Spleen (tissue), 11 donors: Measurements from ENCODE around the gene TNP2. TPM values are rescaled to one million over a fixed set of nuclear protein-coding genes. Genes with fewer than 3 reads are reported as not detected.
"Not testable (repeated sequence)": the region's sequence is repeated elsewhere in the genome, so short reads cannot be mapped to it uniquely, and the experiment has no call there.

ENCODE experiments used
- DNase-seq: peaks from one replicate; pipeline ENCODE4 v3.0.0-alpha.2; 2020
- H3K27ac ChIP-seq, 8 donors: fragments of 200-600 bp; sonication (generic) in 7 of 8; 1 replicate in 4 of 8; 2 replicates in 4 of 8; pipeline versions ENCODE4 v1.5.0 to v1.8.0; 2016 to 2021; ENCODE audit warnings: inconsistent platforms in 4 of 8, mild to moderate bottlenecking in 4 of 8, moderate library complexity in 1 of 8
- H3K27me3 ChIP-seq, 7 donors: fragments of 200-600 bp; sonication (generic) in 6 of 7; replicated peaks in 1 of 7; 1 replicate in 4 of 7; 2 replicates in 3 of 7; pipeline versions ENCODE4 v1.5.0 to v1.8.0; 2016 to 2021; ENCODE audit warnings: inconsistent platforms in 3 of 7, mild to moderate bottlenecking in 1 of 7
- H3K36me3 ChIP-seq, 6 donors: fragments of 200-600 bp; sonication (generic) in 5 of 6; 1 replicate in 4 of 6; 2 replicates in 2 of 6; pipeline versions ENCODE4 v1.5.0 to v1.8.0; 2016 to 2021; ENCODE audit warnings: inconsistent platforms in 2 of 6
- H3K4me1 ChIP-seq, 6 donors: fragments of 200-600 bp; sonication (generic) in 5 of 6; 1 replicate in 3 of 6; 2 replicates in 3 of 6; pipeline versions ENCODE4 v1.5.0 to v1.8.0; 2016 to 2021; ENCODE audit warnings: inconsistent platforms in 3 of 6
- H3K4me3 ChIP-seq, 8 donors: fragments of 200-600 bp; sonication (generic) in 7 of 8; 1 replicate in 4 of 8; 2 replicates in 4 of 8; pipeline versions ENCODE4 v1.5.0 to v1.8.0; 2016 to 2021; ENCODE audit warnings: inconsistent platforms in 4 of 8, mild to moderate bottlenecking in 4 of 8, moderate library complexity in 2 of 8
- H3K9me3 ChIP-seq, 8 donors: fragments of 200-600 bp; sonication (generic) in 7 of 8; 1 replicate in 4 of 8; 2 replicates in 4 of 8; pipeline versions ENCODE4 v1.5.0 to v1.8.0; 2016 to 2021; ENCODE audit warnings: inconsistent platforms in 4 of 8
- CTCF ChIP-seq, 11 experiments: fragments of 200-600 bp in 7 of 11; fragments of 450-650 bp in 4 of 11; sonication (generic) in 4 of 11; IDR thresholded peaks in 8 of 11; conservative IDR thresholded peaks in 3 of 11; 1 replicate in 7 of 11; 2 replicates in 4 of 11; pipeline versions ENCODE4 v1.4.0 to v1.8.0; 2016 to 2021; ENCODE audit warnings: antibody characterized with exemption in 11 of 11, inconsistent platforms in 4 of 11, mild to moderate bottlenecking in 1 of 11
- POLR2A ChIP-seq, 3 donors: fragments of 450-650 bp; IDR thresholded peaks; one replicate each; pipeline ENCODE4 v1.5.1; 2017; ENCODE audit warnings: antibody characterized with exemption in 3 of 3, mild to moderate bottlenecking in 1 of 3
- POLR2AphosphoS5 ChIP-seq, 3 donors: sonication (generic); formaldehyde crosslinking; IDR thresholded peaks; one replicate each; pipeline ENCODE4 v1.5.1; 2017; ENCODE audit warnings: antibody characterized with exemption in 3 of 3
- WGBS, 5 donors: extraction: QIAGEN DNeasy Blood & Tissue Kit in 3 of 5; methylation state at CpG; one replicate each; pipeline versions ENCODE4 v1.1.5 to v1.1.7; 2013 to 2018; 5-methylcytosine and 5-hydroxymethylcytosine counted together
- intact Hi-C: fragments of 100-400 bp; cut with DNase I; formaldehyde crosslinking; loops from one replicate; pipeline ENCODE4 v1.15.0; 2023; ENCODE audit warnings: low total_unique reads
- microRNA-seq, 3 donors: library from miRNA; unstranded; fragments of <30 nt; microRNA quantifications; one replicate each; pipeline versions ENCODE4 to v1.1.0, GENCODE V29; 2019 to 2020
- polyA plus RNA-seq, 3 donors: library from polyadenylated mRNA; stranded (reverse); fragments of 200-250 nt; gene quantifications; one replicate each; pipeline ENCODE4 v1.2.1, GENCODE V29; 2013
- small RNA-seq, 4 donors: library from RNA; depleted of rRNA; stranded (forward); fragments of <200 nt; gene quantifications; one replicate each; pipeline ENCODE3, GENCODE V24; 2016
- total RNA-seq, 7 donors: library from RNA; depleted of rRNA in 3 of 7; stranded (reverse); fragments of >200 nt in 3 of 7; fragmentation: NEBNext Ultra II Directional in 4 of 7; extraction: Animal tissue kit (Norgen Biotek cat#: 25700) in 4 of 7; gene quantifications; one replicate each; pipeline versions ENCODE4 v1.1.0 to v1.2.1, GENCODE V29; 2016 to 2021
- donor health status: healthy with polysubstance abuse.
- donor health status: DM: no; HTN: no; CAD: no; lungs with moderate emphysema.
- donor health status: DM: no; HTN: no; CAD: no.
- donor health status: Bipolar disorder and iron deficiency.
- donor health status: healthy.
- donor health status: DM: no; HTN: no; CAD: no.
- donor health status: DM: yes; HTN: yes; CAD: no.

TNP2 gene
- total and polyA plus RNA-seq, 10 donors, result not detected

GRCh38 chr16:11224096-11224893, 44.8 kb downstream of the TNP2 start:
- Histone ChIP-seq H3K36me3 (no peaks in the 10 kb centered on the region), H3K9me3 (no peaks in the 10 kb centered on the region), H3K4me3 (peak overlapping the region in 1 of 8 donors; percentile 44), H3K27me3 (no peaks in the 10 kb centered on the region), H3K27ac (peak overlapping the region; percentile 79 to 94 (median 86)), H3K4me1 (peaks cover 26 to 51% (median 36%) of the 10 kb centered on the region in 6 donors)
- intact Hi-C loops, result no loop called here
- WGBS, 5 donors, result 14 to 29% (median 22%) methylated on average over 15 to 24 of the region's 24 CpGs
- TF ChIP-seq CTCF (IDR thresholded peaks at IDR 0.05 in 8 of 11, conservative IDR thresholded peaks at IDR 0.05 in 3 of 11) (peak in 1 of 11 experiments; percentile 3), POLR2AphosphoS5 (IDR thresholded peaks at IDR 0.05) (peak; percentile 96 to 98 (median 98)), POLR2A (IDR thresholded peaks at IDR 0.05) (no peak)
- peak; percentile 97 for DNase-seq

GRCh38 chr16:11220507-11220906, 48.6 kb downstream of the TNP2 start:
- H3K9me3 ChIP-seq, result peaks cover 0 to 33% (median 27%) of the 10 kb centered on the region in 8 donors
- peaks cover 24 to 47% (median 30%) of the 10 kb centered on the region in 6 donors for H3K4me1 ChIP-seq
- WGBS, 5 donors, result 79 to 86% (median 83%) methylated on average over 2 of the region's 2 CpGs
- H3K27ac ChIP-seq, intact Hi-C loops, H3K27me3 ChIP-seq, H3K36me3 ChIP-seq, H3K4me3 ChIP-seq, DNase-seq: not testable (repeated sequence)

GRCh38 chr16:11219178-11219577, 49.9 kb downstream of the TNP2 start:
- Histone ChIP-seq H3K27me3 (no peaks in the 10 kb centered on the region), H3K4me1 (peaks cover 10 to 33% (median 18%) of the 10 kb centered on the region in 6 donors), H3K36me3 (no peaks in the 10 kb centered on the region), H3K27ac (peak overlapping the region in 3 of 8 donors; percentile 41 to 76 (median 59)), H3K9me3 (peaks cover 0 to 34% (median 29%) of the 10 kb centered on the region in 8 donors), H3K4me3 (no peak overlapping the region)
- TF ChIP-seq POLR2AphosphoS5 (IDR thresholded peaks at IDR 0.05), result peak in 1 of 3 donors; percentile 55
- TF ChIP-seq CTCF (IDR thresholded peaks at IDR 0.05 in 8 of 11, conservative IDR thresholded peaks at IDR 0.05 in 3 of 11), result no peak
- DNase-seq, result no peak
- 59 to 85% (median 63%) methylated on average over 4 of the region's 4 CpGs for WGBS, 5 donors
- intact Hi-C loops, result no loop called here

- TF ChIP-seq POLR2AphosphoS5 (IDR thresholded peaks at IDR 0.05), result no peak
- TF ChIP-seq CTCF (IDR thresholded peaks at IDR 0.05 in 8 of 11, conservative IDR thresholded peaks at IDR 0.05 in 3 of 11), result peak in 8 of 11 experiments; percentile 22 to 55 (median 42)
- H3K36me3 ChIP-seq, result no peaks in the 10 kb centered on the region
- 85 to 93% (median 92%) methylated on average over 1 of the region's 1 CpG for WGBS, 5 donors
- H3K4me1 ChIP-seq, result peaks cover 4 to 27% (median 13%) of the 10 kb centered on the region in 6 donors
- H3K9me3 ChIP-seq, result peaks cover 0 to 34% (median 29%) of the 10 kb centered on the region in 8 donors
- no peaks in the 10 kb centered on the region for H3K27me3 ChIP-seq
- H3K4me3 ChIP-seq, result no peak overlapping the region
- H3K27ac ChIP-seq, result peak overlapping the region in 3 of 8 donors; percentile 41 to 76 (median 59)
- no peak for DNase-seq
- intact Hi-C loops, result no loop called here
Measured at GRCh38 chr16:11218604-11218962, 50.5 kb downstream of the TNP2 start.

Small RNAs within 50 kb of the gene (microRNA-seq; reads per million reads assigned to microRNA genes)
- 0 reads per million in 3 donors for gene MIR548H2

Small RNAs within 50 kb of the gene (small RNA-seq; reads per million reads assigned to genes)
- gene MIR548H2 (0 reads per million in 4 donors), gene RF00019 (0 reads per million in 4 donors), gene RF00554 (0 reads per million in 4 donors)

Other genes starting within 250 kb of the TNP2 start
- gene SOCS1, start 13.1 kb downstream of the TNP2 start, total RNA-seq, result 10 to 100 TPM in 6 of 7 donors, 1 to 10 TPM in 1; 7.7 to 50.8 (median 24.0) TPM
- 10 to 100 TPM; 17.0 to 43.3 (median 19.6) TPM for gene SOCS1, start 13.1 kb downstream of the TNP2 start, polyA plus RNA-seq
- gene PRM3, start 4.3 kb upstream of the TNP2 start, total RNA-seq, result not detected
- not detected for gene PRM3, start 4.3 kb upstream of the TNP2 start, polyA plus RNA-seq
- not detected for gene PRM2, start 7.2 kb upstream of the TNP2 start, total RNA-seq
- not detected for gene PRM2, start 7.2 kb upstream of the TNP2 start, polyA plus RNA-seq
- gene PRM1, start 12.0 kb upstream of the TNP2 start, total RNA-seq, result not detected
- not detected for gene PRM1, start 12.0 kb upstream of the TNP2 start, polyA plus RNA-seq
- gene RMI2, start 76.1 kb upstream of the TNP2 start, total RNA-seq, result 1 to 10 TPM; 2.4 to 5.7 (median 3.7) TPM
- gene RMI2, start 76.1 kb upstream of the TNP2 start, polyA plus RNA-seq, result 10 to 100 TPM in 1 of 3 donors, 1 to 10 TPM in 2; 4.4 to 23.6 (median 5.8) TPM